Transverse colon (tissue), 4 donors: ENCODE data around the gene HOXC9.

ENCODE experiments used
- POLR2A ChIP-seq: fragments of 450-650 bp; IDR thresholded peaks from one replicate; pipeline ENCODE4 v1.6.1; 2016; ENCODE audit warnings: antibody characterized with exemption, mild to moderate bottlenecking, moderate library complexity
- POLR2AphosphoS5 ChIP-seq, 3 donors: sonication (generic); formaldehyde crosslinking; IDR thresholded peaks; one replicate each; pipeline ENCODE4 v1.6.1; 2016; ENCODE audit warnings: antibody characterized with exemption in 3 of 3
- TF ChIP-seq, protein P1 (sequence below), 5 experiments: fragments of 200-600 bp in 3 of 5; fragments of 450-650 bp in 2 of 5; sonication (generic) in 3 of 5; IDR thresholded peaks; 1 replicate in 2 of 5; 2 replicates in 3 of 5; pipeline ENCODE4 v1.5.1; 2016 to 2017; ENCODE audit warnings: antibody characterized with exemption in 5 of 5, inconsistent platforms in 3 of 5, mild to moderate bottlenecking in 2 of 5, moderate library complexity in 1 of 5

DNA sequence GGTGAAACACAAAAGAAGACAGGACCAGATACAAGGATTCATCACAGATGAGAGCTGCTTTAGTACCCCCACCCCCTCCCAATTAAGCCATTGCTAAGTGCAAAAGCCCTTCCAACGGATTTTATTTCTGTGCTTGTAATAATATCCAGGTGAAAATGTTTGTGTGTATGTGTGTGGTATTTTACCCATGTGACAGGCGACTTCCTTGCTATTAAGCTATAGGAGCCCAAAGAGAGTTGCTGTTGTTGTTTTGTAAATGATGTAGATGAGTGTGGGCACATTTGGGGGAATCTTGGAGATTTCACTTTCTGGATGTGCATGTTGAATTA, 50.5 kb downstream of the HOXC9 start:
- TF ChIP-seq, protein P1, sequence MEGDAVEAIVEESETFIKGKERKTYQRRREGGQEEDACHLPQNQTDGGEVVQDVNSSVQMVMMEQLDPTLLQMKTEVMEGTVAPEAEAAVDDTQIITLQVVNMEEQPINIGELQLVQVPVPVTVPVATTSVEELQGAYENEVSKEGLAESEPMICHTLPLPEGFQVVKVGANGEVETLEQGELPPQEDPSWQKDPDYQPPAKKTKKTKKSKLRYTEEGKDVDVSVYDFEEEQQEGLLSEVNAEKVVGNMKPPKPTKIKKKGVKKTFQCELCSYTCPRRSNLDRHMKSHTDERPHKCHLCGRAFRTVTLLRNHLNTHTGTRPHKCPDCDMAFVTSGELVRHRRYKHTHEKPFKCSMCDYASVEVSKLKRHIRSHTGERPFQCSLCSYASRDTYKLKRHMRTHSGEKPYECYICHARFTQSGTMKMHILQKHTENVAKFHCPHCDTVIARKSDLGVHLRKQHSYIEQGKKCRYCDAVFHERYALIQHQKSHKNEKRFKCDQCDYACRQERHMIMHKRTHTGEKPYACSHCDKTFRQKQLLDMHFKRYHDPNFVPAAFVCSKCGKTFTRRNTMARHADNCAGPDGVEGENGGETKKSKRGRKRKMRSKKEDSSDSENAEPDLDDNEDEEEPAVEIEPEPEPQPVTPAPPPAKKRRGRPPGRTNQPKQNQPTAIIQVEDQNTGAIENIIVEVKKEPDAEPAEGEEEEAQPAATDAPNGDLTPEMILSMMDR (IDR thresholded peaks at IDR 0.05), result no peak
- TF ChIP-seq POLR2A (no peak), POLR2AphosphoS5 (IDR thresholded peaks at IDR 0.05) (no peak)
